HG02642 (cell line): Measurements from ENCODE around the gene RNF223.
A peak's percentile ranks its signal among the peaks of the same experiment; 100 is the strongest.

Experiments used
- ATAC-seq: cut with Tn5 transposase; IDR thresholded peaks from one replicate; pipeline ENCODE4 v1.9.1; 2021; ENCODE audit warnings: mild to moderate bottlenecking; ENCODE audit not compliant: unreplicated experiment, poor library complexity

The RNF223 gene

DNA sequence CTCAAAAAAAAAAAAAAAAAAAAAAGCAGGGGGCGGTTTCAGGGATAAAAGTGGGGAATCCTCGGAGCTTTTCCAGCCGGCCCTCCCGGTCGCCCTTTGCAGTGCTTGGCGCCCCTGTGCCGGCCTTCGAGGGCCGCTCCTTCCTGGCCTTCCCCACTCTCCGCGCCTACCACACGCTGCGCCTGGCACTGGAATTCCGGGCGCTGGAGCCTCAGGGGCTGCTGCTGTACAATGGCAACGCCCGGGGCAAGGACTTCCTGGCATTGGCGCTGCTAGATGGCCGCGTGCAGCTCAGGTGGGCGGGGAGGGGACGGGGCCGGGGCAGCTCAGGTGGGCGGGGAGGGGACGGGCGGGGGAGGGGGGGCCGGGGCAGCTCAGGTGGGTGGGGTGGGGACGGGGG lies 25.3 kb downstream of the RNF223 start:
- ATAC-seq: no peak

DNA sequence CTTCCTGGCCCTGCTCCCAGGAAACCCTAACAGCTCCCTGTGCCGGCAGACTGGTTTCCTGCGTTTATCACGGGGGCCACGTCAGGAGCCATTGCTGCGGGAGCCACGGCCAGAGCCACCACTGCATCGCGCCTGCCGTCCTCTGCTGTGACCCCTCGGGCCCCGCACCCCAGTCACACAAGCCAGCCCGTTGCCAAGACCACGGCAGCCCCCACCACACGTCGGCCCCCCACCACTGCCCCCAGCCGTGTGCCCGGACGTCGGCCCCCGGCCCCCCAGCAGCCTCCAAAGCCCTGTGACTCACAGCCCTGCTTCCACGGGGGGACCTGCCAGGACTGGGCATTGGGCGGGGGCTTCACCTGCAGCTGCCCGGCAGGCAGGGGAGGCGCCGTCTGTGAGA lies 26.1 kb downstream of the RNF223 start:
- no peak for ATAC-seq

DNA sequence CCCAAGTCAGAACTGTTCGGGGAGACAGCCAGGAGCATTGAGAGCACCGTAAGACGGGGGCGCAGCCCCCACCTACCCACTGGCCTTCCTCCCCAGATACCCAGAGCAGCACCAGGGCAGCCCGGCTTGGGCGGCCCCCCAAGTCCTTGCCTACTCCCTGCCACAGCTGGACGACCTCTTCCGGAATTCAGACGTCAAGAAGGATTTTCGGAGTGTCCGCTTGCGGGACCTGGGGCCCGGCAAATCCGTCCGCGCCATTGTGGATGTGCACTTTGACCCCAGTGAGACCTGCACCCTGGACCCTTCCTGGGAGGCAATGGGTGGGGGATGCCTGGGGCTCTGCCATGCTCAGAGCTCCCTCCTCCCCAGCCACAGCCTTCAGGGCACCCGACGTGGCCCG lies 26.7 kb downstream of the RNF223 start:
- no peak for ATAC-seq

DNA sequence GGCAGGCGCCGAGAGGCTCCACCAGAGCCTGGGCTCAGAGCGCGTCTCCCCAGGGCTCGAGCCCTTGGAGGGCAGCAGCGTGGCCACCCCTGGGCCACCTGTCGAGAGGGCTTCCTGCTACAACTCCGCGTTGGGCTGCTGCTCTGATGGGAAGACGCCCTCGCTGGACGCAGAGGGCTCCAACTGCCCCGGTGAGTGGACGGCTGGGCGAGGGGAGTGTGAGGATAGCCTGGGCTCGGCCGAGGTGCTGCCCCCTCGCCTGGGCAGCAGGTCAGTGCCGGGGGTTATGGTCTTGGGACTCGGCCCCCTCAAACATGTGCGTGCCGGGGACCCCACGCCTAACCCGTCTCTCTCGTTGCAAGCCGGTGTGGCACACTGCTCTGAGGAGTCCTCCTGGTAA lies 27.3 kb downstream of the RNF223 start:
- ATAC-seq: no peak

DNA sequence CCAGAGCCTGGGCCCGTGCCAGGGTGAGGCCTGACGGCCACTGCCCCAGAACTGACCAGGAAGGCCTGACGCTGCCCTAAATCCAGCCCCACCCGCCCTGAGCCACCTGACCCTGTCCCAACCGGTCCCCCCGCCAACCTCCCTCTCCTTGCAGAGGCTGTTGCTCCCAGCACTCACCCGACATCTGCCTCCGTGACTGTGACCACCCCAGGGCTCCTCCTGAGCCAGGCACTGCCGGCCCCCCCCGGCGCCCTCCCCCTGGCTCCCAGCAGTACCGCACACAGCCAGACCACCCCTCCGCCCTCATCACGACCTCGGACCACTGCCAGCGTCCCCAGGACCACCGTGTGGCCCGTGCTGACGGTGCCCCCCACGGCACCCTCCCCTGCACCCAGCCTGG lies 27.9 kb downstream of the RNF223 start:
- no peak for ATAC-seq

DNA sequence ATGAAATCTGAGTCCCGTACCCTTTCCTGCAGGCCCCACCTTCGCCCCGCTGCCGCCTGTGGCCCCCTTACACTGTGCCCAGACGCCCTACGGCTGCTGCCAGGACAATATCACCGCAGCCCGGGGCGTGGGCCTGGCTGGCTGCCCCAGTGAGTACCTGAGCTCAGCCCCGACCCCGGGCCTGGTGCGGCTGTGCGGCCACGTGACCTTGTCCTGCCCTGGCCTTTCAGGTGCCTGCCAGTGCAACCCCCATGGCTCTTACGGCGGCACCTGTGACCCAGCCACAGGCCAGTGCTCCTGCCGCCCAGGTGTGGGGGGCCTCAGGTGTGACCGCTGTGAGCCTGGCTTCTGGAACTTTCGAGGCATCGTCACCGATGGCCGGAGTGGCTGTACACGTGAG lies 29.0 kb downstream of the RNF223 start:
- ATAC-seq: no peak

DNA sequence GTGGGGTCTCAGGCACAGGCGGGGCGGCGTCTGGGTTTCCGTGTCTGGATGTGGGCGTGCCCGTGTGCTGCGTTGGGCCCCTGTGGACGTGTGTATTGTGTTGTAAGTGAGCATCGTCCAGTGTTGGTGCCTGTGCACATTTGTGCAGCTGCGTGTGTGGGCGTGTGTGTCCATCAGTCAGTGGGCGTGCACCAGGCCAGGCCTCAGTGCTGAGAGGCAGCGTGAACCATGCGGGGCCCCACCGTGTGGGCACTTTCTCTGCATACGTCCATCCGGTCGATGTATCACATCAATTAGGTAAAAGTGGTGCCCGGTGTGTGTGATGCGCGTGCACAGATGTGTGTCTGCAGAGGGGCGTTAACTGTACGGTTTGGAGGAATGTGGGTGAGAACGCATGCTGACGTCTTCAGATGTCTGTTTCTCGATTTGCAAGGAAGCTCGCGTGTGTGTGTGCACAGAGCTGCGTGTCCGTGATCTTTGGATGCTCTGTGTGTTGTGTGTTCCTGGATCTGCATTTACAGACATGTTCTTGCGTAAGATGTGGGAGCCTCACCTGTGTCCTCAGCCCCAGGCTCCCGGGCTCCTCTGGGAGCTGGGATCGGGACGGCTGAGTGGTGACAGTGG lies 29.5 kb downstream of the RNF223 start:
- no peak for ATAC-seq

DNA sequence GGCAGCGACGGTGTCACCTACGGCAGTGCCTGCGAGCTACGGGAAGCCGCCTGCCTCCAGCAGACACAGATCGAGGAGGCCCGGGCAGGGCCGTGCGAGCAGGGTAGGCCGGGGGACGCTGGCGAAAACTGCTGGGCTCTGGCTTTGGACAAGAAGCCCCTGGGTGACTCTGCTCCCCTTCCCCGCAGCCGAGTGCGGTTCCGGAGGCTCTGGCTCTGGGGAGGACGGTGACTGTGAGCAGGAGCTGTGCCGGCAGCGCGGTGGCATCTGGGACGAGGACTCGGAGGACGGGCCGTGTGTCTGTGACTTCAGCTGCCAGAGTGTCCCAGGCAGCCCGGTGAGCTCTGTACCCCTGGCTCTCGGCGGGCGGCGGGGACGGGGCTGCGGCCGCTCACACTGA lies 30.2 kb downstream of the RNF223 start:
- ATAC-seq: no peak

DNA sequence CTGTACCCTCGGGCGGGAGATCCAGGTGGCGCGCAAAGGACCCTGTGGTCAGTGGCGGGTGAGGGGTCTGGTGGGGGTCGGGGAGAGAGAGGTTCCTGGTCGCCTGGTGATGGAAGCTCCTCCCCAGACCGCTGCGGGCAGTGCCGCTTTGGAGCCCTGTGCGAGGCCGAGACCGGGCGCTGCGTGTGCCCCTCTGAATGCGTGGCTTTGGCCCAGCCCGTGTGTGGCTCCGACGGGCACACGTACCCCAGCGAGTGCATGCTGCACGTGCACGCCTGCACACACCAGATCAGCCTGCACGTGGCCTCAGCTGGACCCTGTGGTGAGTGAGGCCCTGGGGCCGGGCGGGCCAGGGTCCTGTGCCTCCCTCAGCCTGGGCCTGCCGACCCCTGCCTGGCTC lies 30.7 kb downstream of the RNF223 start:
- ATAC-seq: no peak

DNA sequence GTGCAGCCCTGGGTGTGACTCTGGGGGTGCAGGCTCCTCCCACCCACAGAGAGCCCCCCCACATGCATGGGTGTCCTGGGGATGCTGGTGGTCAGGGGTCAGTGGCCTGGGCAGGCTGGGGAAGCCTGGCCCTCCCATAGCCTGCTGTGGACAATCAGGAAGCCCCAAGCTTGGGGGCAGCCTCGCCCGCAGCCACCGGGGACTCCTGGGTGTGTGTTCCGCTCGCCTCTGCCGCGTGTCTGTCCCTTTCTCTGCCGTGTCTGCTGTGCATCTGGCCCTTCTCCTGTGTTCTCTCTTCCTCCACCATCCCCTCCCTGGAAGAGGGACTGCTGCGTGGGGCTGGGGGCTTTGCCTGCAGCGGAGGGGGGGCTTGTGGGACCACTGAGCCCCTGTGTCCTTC lies 31.3 kb downstream of the RNF223 start:
- no peak for ATAC-seq

DNA sequence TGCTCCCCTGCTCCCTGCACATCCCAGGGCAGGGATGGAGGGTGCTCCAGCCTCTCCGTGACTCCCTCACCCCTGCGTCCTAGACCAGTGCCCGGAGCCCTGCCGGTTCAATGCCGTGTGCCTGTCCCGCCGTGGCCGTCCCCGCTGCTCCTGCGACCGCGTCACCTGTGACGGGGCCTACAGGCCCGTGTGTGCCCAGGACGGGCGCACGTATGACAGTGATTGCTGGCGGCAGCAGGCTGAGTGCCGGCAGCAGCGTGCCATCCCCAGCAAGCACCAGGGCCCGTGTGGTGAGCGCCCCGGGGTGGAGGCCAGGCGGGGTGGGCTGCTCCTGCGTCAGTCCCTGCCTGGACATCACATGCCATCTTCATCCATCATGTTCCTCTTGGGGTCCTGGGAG lies 32.2 kb downstream of the RNF223 start:
- ATAC-seq: no peak

DNA sequence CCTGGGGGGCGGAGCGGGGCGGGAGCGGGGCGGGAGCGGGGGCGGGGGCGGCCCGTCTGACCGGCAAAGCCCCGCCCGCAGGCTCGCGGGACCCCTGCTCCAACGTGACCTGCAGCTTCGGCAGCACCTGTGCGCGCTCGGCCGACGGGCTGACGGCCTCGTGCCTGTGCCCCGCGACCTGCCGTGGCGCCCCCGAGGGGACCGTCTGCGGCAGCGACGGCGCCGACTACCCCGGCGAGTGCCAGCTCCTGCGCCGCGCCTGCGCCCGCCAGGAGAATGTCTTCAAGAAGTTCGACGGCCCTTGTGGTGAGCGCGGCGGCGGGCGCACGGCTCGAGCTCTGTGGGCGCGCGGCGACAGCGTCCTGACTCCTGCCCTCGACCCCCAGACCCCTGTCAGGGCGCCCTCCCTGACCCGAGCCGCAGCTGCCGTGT lies 33.0 kb downstream of the RNF223 start:
- ATAC-seq: no peak

DNA sequence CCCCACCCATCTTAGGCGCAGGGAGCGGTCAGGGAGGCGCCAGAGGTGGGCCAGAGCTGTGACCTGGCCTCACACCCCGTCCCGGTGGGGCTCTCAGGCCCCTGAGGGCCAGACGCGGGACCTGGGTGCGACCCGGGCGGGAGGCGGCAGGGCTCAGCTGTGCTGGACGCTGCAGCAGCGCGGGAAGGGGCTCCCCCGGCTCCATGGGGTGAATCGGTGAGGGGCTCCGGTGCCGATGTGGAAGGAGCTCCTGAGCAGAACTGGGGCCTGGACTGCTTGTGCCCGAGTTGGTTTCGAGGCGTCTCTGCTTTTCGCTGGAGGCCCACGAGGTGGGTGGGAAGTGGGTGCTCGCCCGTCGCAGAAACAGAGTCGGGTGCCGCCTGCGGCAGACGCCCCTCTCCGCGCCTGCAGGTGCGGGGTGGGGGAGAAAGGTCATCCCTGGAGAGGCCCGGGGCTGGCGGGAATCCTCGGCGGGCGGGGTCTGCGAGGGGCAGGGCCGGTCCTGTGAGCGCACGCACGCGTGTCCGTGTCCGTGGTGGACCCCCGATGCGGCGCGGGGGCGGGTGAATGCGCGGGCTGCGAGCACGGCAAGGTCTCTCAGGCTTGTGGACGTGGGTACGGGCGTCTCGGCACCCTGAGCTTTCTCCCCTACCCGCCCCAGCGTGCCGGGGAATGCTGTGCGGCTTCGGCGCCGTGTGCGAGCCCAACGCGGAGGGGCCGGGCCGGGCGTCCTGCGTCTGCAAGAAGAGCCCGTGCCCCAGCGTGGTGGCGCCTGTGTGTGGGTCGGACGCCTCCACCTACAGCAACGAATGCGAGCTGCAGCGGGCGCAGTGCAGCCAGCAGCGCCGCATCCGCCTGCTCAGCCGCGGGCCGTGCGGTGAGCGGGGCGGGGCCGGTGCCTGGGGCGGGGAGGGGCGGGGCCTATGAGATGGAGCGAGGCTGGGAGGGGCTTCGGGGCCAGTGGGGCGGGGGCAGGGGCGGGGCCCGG lies 33.8 kb downstream of the RNF223 start:
- peak; percentile 40 for ATAC-seq

DNA sequence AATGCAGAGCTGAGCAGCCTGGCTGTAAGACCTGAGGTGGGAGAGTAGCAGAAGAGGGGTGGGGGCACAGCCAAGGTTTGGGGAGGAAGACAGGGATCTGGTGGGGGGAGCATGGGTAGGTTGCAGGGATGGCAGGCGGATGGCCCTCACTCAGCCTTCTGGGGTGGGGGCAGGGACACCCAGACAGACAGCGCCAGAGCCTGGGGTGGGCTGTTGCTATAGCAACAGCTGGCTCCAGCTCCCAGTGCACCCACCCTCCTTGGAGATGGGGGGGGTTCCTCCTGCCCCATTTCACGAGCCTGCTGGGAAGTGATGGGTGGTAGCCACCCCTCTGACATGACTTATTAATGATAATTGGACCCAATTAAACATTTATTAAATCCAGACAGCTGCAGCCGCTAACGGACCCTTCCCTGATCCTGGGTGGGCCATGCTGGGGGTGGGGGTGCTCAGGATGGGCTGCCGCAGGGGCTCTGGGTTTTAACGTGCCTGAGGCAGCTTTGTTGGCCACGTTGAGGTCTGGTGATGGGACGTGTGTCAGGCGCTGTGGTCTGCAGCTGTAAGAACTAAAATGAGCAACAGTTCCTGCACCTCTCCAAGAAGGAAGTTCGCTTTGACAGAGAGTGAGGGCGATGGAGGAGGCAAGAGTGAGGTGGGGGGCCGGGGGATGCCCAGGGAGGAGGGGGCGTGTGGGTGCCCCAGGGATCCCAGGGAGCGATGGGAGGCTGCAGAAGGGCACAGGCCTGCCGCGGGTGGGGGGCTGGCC lies 34.8 kb downstream of the RNF223 start:
- no peak for ATAC-seq

DNA sequence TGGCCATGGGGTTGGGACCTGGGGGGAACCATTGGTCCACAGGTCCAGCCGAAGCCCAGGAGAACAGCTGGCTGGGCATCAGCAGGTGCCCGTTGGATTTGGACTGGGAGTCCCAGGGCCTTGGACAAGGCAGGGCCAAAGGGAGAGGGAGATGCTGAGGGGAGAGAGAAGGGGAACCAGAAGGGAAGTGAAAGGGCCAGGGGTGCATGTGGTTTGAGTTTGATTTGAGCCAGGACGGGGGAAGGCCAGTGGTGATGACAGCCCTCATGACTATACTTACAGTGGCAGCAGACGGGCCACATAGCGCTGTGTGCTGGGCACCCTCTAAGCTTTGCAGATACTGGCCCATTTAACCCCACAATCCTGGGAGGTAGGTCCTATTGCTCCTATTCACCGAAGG lies 35.4 kb downstream of the RNF223 start:
- ATAC-seq: peak; percentile 39

DNA sequence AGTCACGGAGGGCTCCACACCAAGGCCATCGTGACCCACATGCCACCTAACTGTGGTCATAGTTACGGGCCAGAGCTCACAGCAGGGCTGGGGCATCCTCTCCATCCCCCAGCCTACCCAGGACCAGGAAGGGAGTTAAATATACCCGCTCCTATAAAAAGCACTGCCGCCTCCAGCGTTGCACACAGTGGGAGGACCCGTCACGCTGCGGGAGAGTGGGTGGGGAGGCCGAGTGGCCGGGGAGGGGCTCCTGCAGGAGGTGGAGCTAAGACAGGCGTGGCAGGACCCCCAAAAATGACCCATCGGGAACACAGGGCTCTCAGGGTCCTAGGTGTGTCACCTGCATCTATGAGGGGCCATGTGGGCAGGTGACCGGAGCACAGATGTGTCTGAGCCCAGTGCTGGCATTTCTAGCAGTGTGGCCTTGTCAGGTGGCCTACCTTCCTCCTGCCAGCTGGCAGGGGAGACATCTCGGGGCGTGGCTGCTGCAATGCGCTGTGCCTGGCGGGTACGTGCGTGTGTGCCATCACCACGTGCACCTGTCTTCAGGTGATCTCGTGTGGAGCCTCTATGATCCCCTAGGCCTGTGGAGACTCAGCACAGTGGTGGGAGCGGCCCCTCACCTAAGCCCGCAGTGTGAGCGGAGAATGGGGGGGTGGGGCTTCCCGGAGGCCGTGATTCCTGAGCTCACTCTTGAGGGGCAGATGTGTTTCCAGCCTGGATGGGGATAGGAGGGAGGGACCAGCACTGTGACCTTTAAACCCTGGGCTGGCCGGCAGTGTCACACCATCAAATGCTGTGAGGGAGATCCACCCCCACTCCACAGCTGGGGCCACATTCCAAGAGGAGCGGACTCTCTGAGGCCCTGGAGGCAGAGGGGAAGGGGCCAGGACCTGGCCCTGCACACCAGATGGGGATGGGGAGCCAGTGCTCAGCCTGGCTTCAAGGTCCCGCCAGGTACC lies 36.5 kb downstream of the RNF223 start:
- ATAC-seq: no peak

DNA sequence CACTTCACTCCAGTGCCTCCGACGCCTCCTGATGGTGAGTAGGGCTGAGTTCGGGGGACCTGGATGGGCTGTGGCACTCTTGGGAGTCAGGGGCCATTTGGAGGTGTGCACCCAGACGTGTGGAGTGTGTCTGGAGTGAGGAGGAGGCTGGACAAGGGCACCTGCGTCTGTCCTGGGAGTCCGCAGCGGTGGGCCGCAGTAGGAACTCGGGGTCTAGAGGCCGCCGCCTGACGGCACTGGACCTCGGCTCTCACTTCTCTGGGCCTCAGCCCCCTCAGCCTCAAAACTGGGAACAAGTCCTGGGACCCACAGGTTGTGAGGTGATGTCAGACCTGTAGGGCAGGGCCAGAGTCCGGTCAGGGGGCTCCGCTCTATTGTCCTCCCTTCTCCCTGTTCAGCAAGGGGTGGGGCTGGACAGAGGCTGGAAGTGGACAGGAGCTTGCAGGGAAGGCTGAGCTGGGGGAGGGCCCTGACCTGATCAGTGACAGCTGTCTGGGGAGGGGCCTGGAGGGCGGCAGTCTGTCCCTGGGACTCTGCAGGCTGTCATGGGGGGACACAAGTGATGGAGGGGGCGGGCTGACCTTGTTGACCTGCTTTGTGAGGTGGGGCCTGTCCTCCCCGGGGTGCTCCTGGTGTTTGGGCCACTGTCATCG lies 38.7 kb downstream of the RNF223 start:
- ATAC-seq: no peak

DNA sequence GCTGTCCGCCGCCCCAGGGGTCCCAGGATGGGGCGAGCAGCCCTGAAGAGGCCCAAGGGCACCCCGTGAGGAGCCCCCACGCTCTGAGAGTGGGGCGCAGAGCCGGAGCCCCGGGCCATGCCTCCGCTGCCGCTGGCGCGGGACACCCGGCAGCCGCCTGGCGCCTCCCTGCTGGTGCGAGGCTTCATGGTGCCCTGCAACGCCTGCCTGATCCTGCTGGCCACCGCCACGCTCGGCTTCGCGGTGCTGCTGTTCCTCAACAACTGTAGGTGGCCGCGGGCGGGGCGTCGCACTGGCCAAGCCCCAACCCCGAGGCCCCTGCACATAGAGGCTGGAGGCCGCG lies 39.7 kb downstream of the RNF223 start:
- no peak for ATAC-seq

DNA sequence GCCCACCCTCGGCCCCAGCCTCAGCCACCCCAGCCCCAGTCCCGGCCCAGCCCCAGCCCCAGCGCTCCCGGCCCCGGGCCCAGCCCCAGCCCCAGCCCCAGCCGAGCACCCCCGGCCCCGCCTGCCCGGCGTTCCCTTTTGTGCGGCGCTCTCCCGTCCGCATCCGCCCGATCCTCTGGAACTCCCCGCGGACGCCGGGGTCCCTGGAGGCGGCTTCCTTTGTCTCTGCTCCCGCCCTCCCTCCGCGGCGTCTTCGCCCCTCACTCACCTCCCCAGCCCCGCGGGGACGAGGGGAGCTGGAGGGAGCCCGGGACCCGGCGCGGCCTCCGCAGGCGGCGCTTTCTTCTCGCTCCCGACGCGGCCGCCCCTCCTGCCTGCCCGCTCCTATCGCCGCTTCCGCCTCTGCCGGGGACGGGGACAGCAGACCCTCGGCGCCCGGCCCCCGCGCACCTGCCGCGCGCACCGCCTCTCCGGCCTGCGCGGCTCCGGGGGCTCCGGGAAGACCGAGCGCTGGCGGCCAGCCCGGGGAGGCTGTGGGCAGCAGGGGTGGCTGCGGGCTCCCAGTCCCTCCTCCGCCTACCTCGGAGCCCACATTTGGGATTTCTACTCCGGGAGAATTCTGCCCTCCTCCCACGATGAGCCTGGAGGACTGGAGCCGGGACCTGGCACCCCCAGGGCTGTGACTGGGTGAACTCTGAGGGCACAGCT lies 40.2 kb downstream of the RNF223 start:
- no peak for ATAC-seq
